ENCODE data around the gene METTL25B.

The METTL25B gene

DNA sequence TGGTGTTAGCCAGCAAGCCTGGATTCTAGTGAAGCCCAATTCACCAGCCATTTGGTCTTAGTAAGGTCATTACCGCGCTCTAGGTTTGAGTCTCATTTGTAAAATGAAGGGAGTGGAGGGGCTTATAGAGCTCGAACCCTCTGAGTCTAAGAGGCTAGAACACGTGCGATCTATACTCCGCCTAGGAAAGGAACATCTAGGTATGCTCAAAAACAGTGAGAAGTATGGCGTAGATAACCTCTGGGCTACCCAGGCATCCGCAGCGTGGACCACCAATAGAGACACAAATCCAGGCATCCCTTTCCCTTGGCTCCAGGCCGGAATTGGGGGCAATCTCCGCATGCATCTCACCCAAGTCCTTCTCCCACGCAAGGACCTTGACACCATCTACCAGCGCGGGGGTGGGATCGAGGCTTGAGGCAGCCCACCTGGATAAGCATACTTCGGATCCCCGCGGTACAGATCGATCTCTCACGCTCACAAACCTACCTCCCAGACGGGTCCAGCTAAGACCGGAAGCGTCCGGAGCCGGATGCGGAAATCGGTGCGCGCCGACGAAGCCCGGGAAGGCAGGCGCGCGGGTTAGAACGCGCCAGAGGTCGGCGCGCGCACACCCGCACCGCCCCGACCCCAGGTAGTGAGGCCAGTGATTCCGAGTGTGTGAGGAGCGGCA, at the start of gene METTL25B:
METTL25B (plus strand) TSS at position 544 of the 673 bp plus-strand sequence. CDS start 636 bp downstream, outside the sequence.
- peak; percentile 82 for DNase-seq (ENCODE audit: low read depth)

DNA sequence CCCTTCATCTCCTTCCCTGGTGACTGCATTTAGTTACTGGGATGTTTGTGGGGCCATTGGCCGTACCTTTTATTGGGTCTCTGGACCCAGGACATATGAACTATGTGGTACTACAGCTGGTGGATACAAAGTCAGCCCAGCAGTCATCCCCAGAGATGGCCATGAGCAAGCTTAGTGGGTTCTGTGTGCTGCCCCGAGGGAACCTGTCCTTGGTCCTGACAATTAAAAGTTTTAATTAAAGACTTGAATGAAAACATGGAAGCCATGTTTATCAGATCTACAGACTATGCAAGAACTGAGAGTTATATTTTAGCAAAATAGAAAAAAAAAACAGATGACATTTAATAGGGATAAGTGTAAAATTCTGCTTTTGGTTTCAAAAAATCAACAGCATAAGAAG, 48.2 kb upstream of the METTL25B start:
- DNase-seq (ENCODE audit: low read depth), result no peak

DNA sequence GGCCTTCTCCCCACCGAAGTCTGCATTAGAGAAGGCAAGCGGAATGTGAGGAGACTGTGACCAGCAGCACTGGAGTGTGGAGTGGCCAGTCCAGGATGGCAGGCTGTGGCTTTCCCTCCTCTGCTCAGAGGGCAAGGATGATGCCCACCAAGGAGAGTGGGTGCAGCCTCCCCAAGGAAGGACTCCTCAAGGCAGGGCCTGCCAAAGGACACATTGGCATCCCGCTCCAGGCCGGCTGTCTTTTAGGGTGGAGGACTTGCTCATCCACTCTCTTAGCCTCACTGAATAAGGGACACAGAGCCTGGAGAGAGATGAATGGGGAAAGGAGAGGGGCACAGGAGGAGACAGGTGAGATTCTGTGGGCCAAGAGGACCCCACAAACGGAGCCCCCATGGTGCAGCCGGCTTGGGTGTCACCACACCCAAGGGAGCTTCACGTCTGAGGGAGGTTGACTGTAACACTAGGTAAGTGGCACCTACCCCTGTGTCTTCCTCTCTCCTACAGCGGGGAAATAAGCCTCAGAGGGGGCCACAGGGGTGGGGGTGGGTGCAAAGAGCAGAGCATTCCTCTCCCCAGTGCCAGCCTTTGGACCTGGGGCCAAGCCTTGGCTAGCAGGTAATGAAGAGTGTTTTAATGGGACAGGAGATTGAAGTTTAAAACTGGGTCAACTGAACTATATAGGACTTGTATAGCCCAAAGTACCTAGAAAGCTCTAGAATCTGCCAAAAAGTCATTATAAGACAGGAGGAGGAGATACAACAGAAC, 46.9 kb upstream of the METTL25B start:
- DNase-seq (ENCODE audit: low read depth), result no peak

DNA sequence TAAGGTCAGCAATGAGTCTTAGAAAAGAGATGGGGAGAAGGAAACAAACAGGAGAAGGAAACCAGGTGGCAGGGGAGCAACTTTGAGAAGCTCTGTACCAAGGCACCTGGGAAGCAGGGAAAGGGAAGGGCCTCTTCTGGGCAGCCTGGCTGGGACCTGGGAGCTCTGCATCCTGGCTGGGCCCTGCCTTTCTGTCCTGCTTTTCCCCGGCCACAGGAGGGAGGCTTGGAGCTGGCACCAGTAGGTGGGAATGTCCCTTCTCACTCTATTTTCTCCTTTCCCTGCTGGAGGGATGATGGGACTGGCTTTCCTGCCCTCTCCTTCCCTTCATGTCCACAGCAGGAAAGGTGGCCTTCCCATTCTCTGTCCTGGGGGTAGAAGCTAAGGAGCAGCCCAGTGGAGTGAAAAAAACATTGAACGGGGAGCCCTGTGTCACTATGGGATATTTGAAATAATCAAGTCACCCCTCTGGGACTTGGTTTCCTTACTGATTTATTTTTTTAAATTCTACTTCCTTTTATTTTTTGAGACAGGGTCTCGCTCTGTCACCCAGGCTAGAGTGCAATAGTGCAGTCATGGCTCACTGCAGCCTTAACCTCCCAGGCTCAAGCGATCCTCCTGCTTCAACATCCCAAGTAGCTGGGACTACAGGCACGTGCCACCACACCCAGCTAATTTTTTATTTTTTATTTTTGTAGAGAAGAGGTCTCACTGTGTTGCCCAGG, 45.9 kb upstream of the METTL25B start:
- no peak for DNase-seq (ENCODE audit: low read depth)

DNA sequence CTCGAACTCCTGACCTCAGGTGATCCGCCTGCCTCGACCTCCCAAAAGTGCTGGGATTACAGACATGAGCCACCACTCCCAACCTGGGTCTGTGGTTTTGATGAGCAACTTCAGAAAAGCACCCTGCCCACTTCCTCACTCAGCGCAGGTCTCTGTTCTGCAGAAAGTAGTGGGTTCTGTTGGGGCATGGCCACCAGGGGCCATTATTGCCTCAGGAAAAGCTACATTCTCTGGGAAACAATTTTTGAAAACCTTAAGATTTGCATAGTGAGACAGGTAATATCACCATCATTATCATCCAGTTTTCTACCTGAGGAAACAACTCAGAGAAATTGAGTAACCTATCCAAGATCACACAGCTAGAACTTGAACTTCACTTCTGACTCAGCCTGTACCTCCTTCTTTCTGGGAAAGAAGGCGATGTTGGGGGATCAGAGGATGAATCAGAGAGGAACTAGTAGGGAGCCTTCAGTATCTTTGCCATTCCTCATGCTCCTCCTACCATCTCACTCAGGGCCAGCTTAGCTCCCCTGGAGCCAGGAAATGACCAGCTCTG, 44.0 kb upstream of the METTL25B start:
- DNase-seq (ENCODE audit: low read depth), result peak; percentile 73

DNA sequence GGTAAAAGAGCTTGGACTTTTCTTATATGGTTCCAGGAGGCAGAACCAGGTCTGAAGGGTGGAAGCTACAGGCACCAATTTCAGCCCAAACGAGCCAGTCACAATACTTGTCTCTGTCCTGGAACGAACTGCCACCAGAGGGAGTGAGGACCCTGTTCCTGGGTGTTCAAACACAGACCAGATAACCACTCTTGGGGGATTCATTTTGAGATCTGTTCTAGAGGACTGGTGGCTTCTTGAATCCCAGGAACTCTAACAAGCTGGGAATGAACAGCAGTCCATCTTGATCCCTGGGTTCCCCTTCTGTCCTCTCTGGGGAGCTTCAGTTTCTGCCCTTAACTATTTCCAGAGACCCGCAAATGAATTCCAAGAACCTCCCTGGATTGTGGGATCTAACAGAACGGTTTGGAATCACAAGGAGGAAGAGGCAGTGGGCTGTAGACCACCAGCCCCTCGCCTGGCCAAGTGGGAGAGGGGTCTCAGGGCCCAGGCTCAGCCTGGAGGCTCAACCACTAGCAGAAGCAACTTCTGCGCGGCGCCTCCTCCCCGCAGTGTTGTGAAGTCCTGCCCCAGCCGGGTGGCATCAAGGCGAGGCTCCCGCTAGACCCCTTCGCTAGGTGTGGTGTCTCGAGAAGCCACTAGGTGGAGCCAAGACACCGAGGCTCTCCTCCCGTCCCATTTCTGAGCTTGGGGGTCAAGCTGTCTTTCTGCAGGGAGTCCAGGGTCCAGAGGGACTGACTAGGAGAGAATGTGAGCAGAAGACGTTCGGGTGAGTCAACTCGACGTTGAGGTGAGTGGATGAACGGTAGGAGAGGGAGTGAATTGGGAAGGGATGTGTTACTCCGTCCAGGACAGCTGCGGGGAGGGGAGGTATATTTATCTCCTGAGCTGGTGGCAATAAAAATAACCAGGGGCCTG, 39.0 kb upstream of the METTL25B start:
- peak; percentile 85 for DNase-seq (ENCODE audit: low read depth)

DNA sequence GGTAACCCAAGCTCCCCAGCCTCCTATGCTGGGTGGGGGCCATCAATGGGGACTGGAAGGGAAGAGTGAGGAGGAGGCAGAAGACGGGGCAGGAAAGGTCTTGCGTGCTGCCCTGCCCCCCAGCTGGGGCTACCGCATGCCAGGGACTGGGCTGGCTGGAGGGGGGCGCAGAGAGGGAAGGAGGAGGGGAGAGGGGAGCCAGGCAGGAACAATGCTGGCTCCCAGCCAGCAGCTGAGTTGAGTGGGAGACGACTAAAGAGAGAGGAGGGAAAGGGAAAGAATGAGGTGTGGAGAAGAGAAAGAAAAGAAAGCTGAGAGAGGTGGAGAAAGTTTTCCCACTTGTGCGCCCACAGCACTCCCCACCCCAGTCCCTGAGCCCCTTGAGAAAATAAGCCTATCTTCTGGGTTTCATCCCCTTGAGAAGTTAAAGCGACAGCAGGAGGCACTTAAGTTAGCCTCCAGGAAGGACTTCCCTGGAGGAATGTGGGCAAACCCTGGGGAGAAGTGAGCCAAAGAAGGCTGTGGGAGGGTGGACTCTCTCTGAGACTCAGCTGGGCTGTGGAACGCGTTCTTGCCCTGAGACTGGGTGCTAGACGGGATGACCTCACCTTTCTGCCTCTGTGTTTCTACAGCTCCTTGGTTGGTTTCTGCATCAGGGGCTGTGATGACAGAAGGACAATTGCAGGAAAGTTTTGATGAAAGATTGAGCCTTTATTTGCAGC, 38.2 kb upstream of the METTL25B start:
- no peak for DNase-seq (ENCODE audit: low read depth)

DNA sequence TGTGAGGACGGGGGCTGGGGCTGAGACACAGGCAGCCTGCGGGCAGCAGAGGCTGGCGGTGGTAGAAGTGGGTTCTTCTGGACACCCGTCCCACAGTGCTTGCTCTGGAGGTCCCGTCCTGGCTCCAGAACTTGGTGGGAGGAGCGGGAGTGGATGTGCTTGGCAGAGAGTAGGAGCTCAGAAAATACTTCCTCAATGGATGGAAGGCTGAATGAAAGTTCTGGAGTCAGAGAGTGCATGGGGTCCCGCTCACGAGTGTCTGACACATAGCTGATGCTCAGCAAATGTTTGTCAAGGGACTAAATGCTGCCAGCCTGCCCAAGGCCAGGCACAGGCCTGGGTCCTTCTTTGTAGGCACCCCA, 37.6 kb upstream of the METTL25B start:
- DNase-seq (ENCODE audit: low read depth), result no peak

DNA sequence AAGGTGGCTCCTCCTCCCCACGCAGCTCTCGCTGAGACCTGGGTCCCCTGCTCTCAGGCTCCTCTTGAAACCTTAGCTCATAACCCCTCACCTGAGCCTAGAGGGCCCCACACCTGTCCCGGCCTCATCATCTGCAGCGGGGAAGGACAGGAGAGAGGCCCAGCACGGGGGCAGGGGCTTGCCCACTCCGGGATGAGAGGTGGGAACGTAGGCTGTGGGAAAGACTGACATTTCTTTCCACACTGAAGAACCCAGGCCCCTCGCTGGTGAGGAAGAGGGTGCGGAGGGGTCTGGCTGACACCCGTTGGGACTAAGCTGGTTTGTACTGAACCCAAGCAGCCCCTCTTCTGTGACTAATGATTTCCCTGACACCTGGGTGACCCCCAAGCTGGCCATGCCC, 37.1 kb upstream of the METTL25B start:
- no peak for DNase-seq (ENCODE audit: low read depth)

DNA sequence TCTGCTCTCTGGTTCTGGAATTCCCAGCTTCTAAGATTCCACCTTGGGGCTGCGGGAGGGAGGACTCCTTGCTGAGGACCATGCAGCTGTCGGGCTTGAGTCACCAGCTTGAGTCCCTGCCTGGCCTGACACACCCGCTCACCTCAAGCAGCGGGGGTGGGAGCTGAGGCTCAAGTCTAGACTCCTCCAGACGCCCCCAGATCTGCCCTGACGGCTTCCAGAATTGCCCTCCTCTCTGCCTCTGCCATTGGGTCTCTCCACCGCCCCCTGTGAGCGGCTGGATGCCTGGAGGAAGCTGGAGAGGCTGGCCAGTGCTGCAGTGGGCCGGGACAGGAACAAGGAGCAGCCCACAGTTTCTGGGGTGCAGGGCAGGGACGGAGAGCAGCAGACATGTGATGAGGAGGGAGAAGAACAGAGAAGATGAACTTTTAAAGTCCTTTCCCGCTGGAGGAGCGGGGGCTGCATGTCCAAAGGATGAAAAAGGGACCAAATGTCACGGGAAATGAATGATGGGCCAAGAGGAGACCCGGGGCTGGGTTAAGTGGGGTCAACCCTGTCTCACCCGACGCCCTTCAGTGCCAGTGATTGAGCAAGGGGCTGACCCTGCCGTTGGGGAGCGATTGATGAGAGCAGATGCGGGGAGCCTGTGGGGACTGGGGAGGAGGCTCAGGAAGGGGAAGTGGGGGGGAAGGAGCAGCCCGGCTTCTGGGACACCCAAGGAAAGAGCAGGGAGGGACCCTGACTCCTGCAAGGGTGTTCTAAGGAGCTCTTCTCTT, 36.4 kb upstream of the METTL25B start:
- peak; percentile 39 for DNase-seq (ENCODE audit: low read depth)

DNA sequence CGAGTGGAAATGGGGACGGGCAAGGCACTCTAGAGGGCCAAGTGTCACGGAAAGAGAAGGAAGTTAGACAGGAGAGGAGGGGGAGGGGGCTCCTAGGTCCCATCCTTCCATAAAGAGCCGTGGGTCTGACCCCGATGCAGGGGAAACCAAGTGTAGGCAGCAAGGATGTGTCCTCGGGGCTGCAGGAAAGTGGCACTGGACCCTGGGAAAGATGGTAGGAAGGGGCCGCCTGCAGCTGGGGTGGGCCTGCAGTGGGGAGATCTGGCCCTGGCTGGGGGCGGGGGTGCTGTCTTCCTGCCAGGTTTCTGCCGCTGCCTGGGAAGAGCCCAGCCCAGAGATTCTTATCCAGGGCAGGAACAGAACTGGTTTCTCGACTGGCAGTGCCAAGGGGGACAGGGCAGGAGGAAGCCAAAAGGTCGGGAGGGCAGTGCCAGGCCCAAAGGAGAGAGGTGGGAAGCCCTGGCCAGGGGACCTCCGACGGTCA, 35.8 kb upstream of the METTL25B start:
- no peak for DNase-seq (ENCODE audit: low read depth)

DNA sequence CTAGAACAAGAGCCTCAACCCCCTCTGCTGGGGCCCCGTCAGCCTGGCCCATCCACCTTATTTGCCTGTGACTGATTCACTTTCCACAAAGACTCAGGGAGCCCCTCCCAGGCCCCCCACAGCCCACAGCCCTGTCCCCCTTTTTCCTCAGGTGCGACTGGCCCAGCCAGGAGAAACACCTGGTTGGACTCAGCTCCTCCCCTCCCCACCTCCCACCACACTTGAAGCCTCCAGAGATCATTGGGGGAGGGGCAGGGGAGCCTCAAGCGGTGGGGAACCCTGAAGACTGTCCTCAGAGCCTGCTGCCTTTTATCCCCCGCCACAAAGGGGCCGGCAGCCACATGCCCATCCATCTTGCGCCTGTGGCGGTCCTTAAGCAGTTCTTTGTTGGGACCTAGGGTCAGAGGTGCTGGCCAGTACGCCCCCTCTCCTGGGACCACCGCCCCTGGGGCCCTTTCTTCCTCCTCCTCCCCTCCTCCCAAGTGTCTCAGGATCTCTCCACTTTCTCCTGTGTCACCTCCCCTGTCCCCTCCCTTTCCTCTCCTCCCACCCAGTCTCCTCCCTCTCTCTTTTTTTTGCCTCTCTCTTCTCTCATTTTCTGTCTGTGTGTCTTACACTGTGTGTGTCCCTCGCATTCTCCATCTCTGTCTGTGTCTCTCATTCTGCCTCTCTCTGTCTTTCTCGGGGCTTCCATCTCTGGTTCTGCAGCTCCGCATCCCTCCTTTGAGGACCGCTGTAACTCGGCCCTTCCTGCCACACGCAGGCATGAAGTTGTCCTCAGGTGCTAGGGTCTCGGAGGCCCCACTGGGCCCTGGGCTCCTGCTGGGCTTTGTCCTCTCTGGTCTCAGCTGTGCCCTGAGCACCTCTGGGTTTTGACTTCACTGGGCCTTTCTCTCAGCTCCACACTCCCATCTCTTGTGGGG, 35.1 kb upstream of the METTL25B start:
- no peak for DNase-seq (ENCODE audit: low read depth)

DNA sequence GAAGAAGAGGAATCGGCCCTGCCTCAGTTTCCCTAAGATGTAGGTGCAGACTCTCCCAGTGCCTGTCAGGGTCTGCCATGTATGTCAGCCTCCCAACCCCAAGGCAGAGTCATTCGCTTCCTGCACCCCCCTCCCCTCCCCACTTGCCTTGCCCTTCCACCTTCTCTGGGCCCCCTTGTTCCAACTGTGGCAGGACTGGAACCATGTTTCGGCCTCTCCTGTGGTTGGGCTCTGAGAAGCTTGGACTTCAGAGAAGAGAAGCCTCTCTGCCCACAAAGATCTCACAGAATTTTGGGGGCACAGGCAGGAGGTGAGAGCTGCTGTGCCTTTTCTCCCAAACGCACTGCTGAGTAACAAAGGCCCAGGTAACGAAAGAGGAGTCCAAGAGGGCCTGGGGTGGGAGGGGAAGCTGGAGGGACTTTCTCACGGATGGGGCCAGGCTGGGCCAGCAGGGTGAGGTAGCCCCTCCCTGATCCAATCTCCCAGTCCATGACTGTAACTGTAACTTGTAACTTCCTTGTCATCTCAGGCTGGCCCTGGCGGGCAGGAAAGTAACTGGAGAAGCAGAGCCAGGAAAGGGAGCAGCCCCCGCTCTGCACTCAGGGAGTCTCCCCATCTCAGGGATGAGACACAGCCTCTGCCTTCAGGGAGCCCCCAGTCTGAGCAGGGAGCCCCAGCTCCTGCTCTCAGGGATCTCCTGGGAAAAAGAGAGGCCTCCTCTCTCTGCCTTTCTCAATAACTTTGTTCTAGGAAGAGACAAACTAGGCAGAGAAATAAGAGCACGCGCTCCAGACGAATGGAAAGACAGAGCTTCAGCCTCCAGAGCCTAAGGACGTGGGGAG, 34.2 kb upstream of the METTL25B start:
- peak; percentile 27 for DNase-seq (ENCODE audit: low read depth)

DNA sequence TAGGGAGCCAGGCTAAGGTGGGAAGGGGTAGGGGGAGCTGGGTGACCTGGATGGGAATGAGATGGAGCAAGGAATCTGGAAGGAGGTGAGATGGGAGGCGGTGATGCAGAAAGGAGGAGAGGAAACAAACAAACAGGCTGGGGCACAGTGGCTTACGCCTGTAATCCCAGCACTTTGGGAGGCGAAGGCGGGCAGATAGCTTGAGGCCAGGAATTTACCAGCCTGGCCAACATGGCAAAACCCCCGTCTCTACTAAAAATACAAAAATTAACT, 33.6 kb upstream of the METTL25B start:
- DNase-seq (ENCODE audit: low read depth), result no peak

DNA sequence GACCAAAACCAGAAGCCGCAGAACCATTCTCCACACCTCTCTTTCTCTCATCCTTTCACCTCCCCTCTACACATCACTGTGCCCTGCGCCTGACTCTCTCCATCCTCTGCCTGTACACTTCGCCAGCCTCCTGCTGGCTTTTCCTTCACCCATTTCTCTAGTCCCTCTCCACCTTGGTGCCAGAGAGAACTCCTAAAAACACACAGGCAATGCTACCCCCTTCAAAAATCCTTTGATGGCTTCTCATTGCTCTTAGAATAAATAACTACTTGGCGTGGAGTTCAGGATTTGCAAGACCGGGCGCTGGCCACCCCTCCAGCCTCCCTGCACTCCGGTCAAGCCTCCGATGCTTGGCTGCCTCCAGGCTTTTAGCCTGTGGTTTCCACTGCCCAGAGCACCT, 31.5 kb upstream of the METTL25B start:
- no peak for DNase-seq (ENCODE audit: low read depth)

DNA sequence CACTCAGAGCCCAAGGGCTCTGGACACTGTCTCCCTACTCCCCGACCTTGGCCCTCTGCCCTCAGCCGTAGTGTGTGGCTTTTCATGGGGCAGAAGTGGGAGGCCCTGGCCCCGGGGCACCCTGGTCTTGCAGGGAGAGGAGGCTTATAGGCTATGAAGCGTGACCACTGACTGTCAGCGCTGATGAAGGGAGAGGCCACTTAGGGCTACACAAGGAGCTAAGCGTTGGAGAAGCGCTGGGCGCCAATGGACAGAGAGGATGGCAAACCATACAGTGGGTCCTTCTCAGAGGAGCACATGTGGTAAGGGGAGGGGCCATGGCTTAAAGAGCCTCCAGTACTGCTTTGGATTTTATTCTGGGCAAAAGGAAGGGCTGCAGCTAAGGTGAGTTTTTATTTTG, 30.8 kb upstream of the METTL25B start:
- DNase-seq (ENCODE audit: low read depth), result no peak

DNA sequence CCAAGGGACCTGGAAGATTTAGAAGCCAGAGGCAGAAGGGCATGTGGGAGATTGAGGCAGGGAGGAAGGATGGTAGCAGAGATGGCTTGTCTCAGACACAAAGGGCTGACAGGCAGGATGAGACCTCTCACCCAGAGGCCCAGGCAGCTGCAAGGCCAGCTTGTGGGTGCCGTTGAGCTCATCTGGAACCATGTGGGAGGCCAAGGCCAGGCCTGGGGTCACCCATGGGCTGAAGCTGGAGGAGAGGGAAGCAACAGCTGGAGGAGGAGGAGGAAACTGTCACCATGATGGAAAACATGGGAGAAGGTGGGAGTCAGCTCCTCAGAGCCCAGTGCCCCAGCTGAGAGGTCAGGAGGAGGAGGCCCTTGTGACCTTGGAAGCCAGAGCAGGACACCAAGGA, 29.3 kb upstream of the METTL25B start:
- DNase-seq (ENCODE audit: low read depth), result no peak

Measured in EH (cell line).